Breast epithelium (tissue), 4 donors: ENCODE data around the gene RICTOR. TPM values are rescaled to one million over a fixed set of nuclear protein-coding genes. Genes with fewer than 3 reads are reported as not detected.
"Not testable (repeated sequence)": the region's sequence is repeated elsewhere in the genome, so short reads cannot be mapped to it uniquely, and the experiment has no call there.

Experiments
- DNase-seq, 2 donors: peaks; one replicate each; pipeline ENCODE4 v3.0.0-alpha.2; 2019; ENCODE audit warnings: low spot score in 2 of 2
- H3K27ac ChIP-seq, 2 donors: fragments of 200-600 bp; sonication (generic) in 1 of 2; one replicate each; pipeline ENCODE4 v1.5.1; 2016 to 2019; ENCODE audit warnings: mild to moderate bottlenecking in 1 of 2
- H3K27me3 ChIP-seq, 2 donors: fragments of 200-600 bp; sonication (generic) in 1 of 2; one replicate each; pipeline versions ENCODE4 v1.5.1 to v1.6.0; 2017 to 2019; ENCODE audit warnings: control low read depth in 1 of 2, mild to moderate bottlenecking in 1 of 2
- H3K36me3 ChIP-seq: fragments of 200-600 bp; one replicate; pipeline ENCODE4 v1.5.1; 2019
- H3K4me1 ChIP-seq, 2 donors: fragments of 200-600 bp; sonication (generic); one replicate each; pipeline ENCODE4 v1.5.1; 2016 to 2019; ENCODE audit warnings: control low read depth in 1 of 2
- H3K4me3 ChIP-seq, 3 donors: fragments of 200-600 bp; sonication (generic); 1 replicate in 2 of 3; 2 replicates in 1 of 3; pipeline ENCODE4 v1.5.1; 2016 to 2019; ENCODE audit warnings: mild to moderate bottlenecking in 3 of 3, moderate library complexity in 2 of 3
- H3K9me3 ChIP-seq, 2 donors: fragments of 200-600 bp; sonication (generic) in 1 of 2; one replicate each; pipeline ENCODE4 v1.5.1; 2016 to 2019; ENCODE audit warnings: control low read depth in 1 of 2
- CTCF ChIP-seq, 3 donors: fragments of 450-650 bp; IDR thresholded peaks; one replicate each; pipeline ENCODE4 v1.5.1; 2016 to 2017; ENCODE audit warnings: antibody characterized with exemption in 3 of 3, mild to moderate bottlenecking in 3 of 3, moderate library complexity in 3 of 3
- POLR2A ChIP-seq: fragments of 450-650 bp; IDR thresholded peaks from one replicate; pipeline ENCODE4 v1.6.1; 2016; ENCODE audit warnings: antibody characterized with exemption, mild to moderate bottlenecking, moderate library complexity
- POLR2AphosphoS5 ChIP-seq, 3 donors: sonication (generic); formaldehyde crosslinking; IDR thresholded peaks; one replicate each; pipeline ENCODE4 v1.6.1; 2017; ENCODE audit warnings: antibody characterized with exemption in 3 of 3
- intact Hi-C: fragments of 100-400 bp; cut with DNase I; formaldehyde crosslinking; loops from one replicate; pipeline ENCODE4 v1.15.1; 2023; ENCODE audit warnings: low total_unique reads
- total RNA-seq, 3 donors: library from RNA; depleted of rRNA; stranded (reverse); fragments of >200 nt; gene quantifications; one replicate each; pipeline ENCODE4 v1.1.0, GENCODE V29; 2016

Gene RICTOR
- total RNA-seq, 3 donors from 2014 or later, result 39.0 to 79.2 (median 58.7) TPM

GRCh38 chr5:39055768-39056398 lies 18.3 kb downstream of the RICTOR start:
- no peak for TF ChIP-seq POLR2AphosphoS5 (IDR thresholded peaks at IDR 0.05)
- TF ChIP-seq CTCF (IDR thresholded peaks at IDR 0.05), result no peak
- TF ChIP-seq POLR2A, result no peak

GRCh38 chr5:39055027-39055767 lies 19.0 kb downstream of the RICTOR start:
- no peak for TF ChIP-seq POLR2AphosphoS5 (IDR thresholded peaks at IDR 0.05)
- TF ChIP-seq POLR2A, result no peak
- Histone ChIP-seq H3K4me3 (no peak overlapping the region), H3K9me3 (no peaks in the 10 kb centered on the region), H3K27ac (peak overlapping the region; percentile 49 to 74), H3K4me1 (no peaks in the 10 kb centered on the region), H3K36me3 (no peaks in the 10 kb centered on the region), H3K27me3 (no peaks in the 10 kb centered on the region)
- no peak for DNase-seq
- intact Hi-C loops, result no loop called here

More at GRCh38 chr5:39055768-39056398, 18.3 kb downstream of the RICTOR start:
- no peaks in the 10 kb centered on the region for H3K27me3 ChIP-seq
- no peak for DNase-seq
- H3K27ac ChIP-seq, result peak overlapping the region; percentile 21 to 49
- no peak overlapping the region for H3K4me3 ChIP-seq
- H3K4me1 ChIP-seq, result no peaks in the 10 kb centered on the region
- no peaks in the 10 kb centered on the region for H3K9me3 ChIP-seq
- H3K36me3 ChIP-seq, result no peaks in the 10 kb centered on the region
- intact Hi-C loops, result no loop called here

- Histone ChIP-seq H3K27ac (no peak overlapping the region), H3K9me3 (no peaks in the 10 kb centered on the region), H3K4me3 (no peak overlapping the region), H3K36me3 (no peaks in the 10 kb centered on the region), H3K27me3 (no peaks in the 10 kb centered on the region), H3K4me1 (no peaks in the 10 kb centered on the region)
- intact Hi-C loops, result no loop called here
- no peak for DNase-seq
- no peak for TF ChIP-seq CTCF (IDR thresholded peaks at IDR 0.05)
- TF ChIP-seq POLR2AphosphoS5 (IDR thresholded peaks at IDR 0.05), result no peak
- TF ChIP-seq POLR2A, result no peak
These were observed 21.0 kb downstream of the RICTOR start for GRCh38 chr5:39053189-39053588.

- DNase-seq, result no peak
- H3K4me3 ChIP-seq, result no peak overlapping the region
- intact Hi-C loops, result no loop called here
- H3K9me3 ChIP-seq, result no peaks in the 10 kb centered on the region
- TF ChIP-seq POLR2A, result no peak
- no peaks in the 10 kb centered on the region for H3K4me1 ChIP-seq
- no peaks in the 10 kb centered on the region for H3K36me3 ChIP-seq
- no peak overlapping the region for H3K27ac ChIP-seq
- no peaks in the 10 kb centered on the region for H3K27me3 ChIP-seq
These were observed 22.1 kb downstream of the RICTOR start for GRCh38 chr5:39052141-39052540.

GRCh38 chr5:39049315-39049714 lies 24.9 kb downstream of the RICTOR start:
- Histone ChIP-seq H3K36me3 (no peaks in the 10 kb centered on the region), H3K27ac (no peak overlapping the region), H3K27me3 (no peaks in the 10 kb centered on the region), H3K9me3 (no peaks in the 10 kb centered on the region), H3K4me3 (no peak overlapping the region), H3K4me1 (no peaks in the 10 kb centered on the region)
- intact Hi-C loops, result no loop called here
- DNase-seq, result no peak
- TF ChIP-seq POLR2A (no peak), CTCF (IDR thresholded peaks at IDR 0.05) (no peak), POLR2AphosphoS5 (IDR thresholded peaks at IDR 0.05) (no peak)

- Histone ChIP-seq H3K4me3 (no peak overlapping the region), H3K4me1 (no peaks in the 10 kb centered on the region), H3K36me3 (no peaks in the 10 kb centered on the region), H3K27ac (no peak overlapping the region), H3K9me3 (no peaks in the 10 kb centered on the region), H3K27me3 (no peaks in the 10 kb centered on the region)
- no peak for TF ChIP-seq CTCF (IDR thresholded peaks at IDR 0.05)
- no peak for TF ChIP-seq POLR2A
- TF ChIP-seq POLR2AphosphoS5 (IDR thresholded peaks at IDR 0.05), result no peak
- intact Hi-C loops, result no loop called here
- DNase-seq, result no peak
These were observed 33.3 kb downstream of the RICTOR start for GRCh38 chr5:39040875-39041274.

- H3K4me3 ChIP-seq, intact Hi-C loops, H3K36me3 ChIP-seq, H3K27ac ChIP-seq, H3K4me1 ChIP-seq, H3K9me3 ChIP-seq, H3K27me3 ChIP-seq, DNase-seq: not testable (repeated sequence)
These were observed 39.7 kb downstream of the RICTOR start for GRCh38 chr5:39034493-39034892.
